HepG2 (cell line): ENCODE results near the gene C19orf33. TPM values are rescaled to one million over a fixed set of nuclear protein-coding genes. Genes with fewer than 3 reads are reported as not detected.

Source experiments
- CHD2 ChIP-seq: IDR thresholded peaks from 2 replicates; pipeline ENCODE4 v1.6.1; 2011; ENCODE audit warnings: low read depth, low read length, improper control_type of control experiment
- ERF ChIP-seq: IDR thresholded peaks from 2 replicates; pipeline ENCODE4 v1.6.1; 2018; ENCODE audit warnings: missing biosample characterization, missing genetic modification reagents
- HOXA9 ChIP-seq: sonication (generic); formaldehyde crosslinking; IDR thresholded peaks from 2 replicates; pipeline ENCODE4 v1.8.1; 2022; ENCODE audit warnings: missing genetic modification reagents, mild to moderate bottlenecking, moderate library complexity, borderline replicate concordance
- MYC ChIP-seq: sonication (generic); formaldehyde crosslinking; IDR thresholded peaks from 2 replicates; pipeline ENCODE4 v1.9.0; 2021; ENCODE audit warnings: missing genetic modification reagents, borderline replicate concordance
- PHF20 ChIP-seq: sonication (generic); formaldehyde crosslinking; IDR thresholded peaks from 2 replicates; pipeline ENCODE4 v1.5.0; 2020; ENCODE audit warnings: mild to moderate bottlenecking, missing genetic modification reagents
- YEATS2 ChIP-seq: sonication (generic); formaldehyde crosslinking; IDR thresholded peaks from 2 replicates; pipeline ENCODE4 v1.4.0; 2020; ENCODE audit warnings: missing genetic modification reagents, borderline replicate concordance
- ZC3H13 ChIP-seq: sonication (generic); formaldehyde crosslinking; IDR thresholded peaks from 2 replicates; pipeline ENCODE4 v1.8.1; 2023; ENCODE audit warnings: mild to moderate bottlenecking, missing genetic modification reagents, moderate library complexity
- ZNF460 ChIP-seq: sonication (generic); formaldehyde crosslinking; IDR thresholded peaks from 2 replicates; pipeline ENCODE4 v1.5.1; 2020; ENCODE audit warnings: missing genetic modification reagents, mild to moderate bottlenecking, borderline replicate concordance
- ZNF878 ChIP-seq: sonication (generic); formaldehyde crosslinking; IDR thresholded peaks from 2 replicates; pipeline ENCODE4 v1.8.1; 2023; ENCODE audit warnings: mild to moderate bottlenecking, missing genetic modification reagents, moderate library complexity
- polyA plus RNA-seq, 8 experiments: library from polyadenylated mRNA; depleted of rRNA in 3 of 8; stranded (reverse) in 7 of 8; unstranded in 1 of 8; fragments of >200 nt; fragmentation: Illumina TruSeq in 4 of 8; extraction: Trizol in 4 of 8; gene quantifications; 2 replicates each; pipeline versions ENCODE4 v1.2.1 to v1.2.3, GENCODE V29; 2011 to 2016; ENCODE audit warnings: low read depth in 4 of 8, missing spikeins in 1 of 8, mixed read lengths in 1 of 8; ENCODE audit not compliant: insufficient read depth in 1 of 8
- total RNA-seq, 5 experiments: library from RNA; depleted of rRNA; stranded (reverse); fragments of >200 nt; fragmentation: Illumina TruSeq; extraction: Trizol; gene quantifications; 2 replicates each; pipeline ENCODE4 v1.2.3, GENCODE V29; 2016; ENCODE audit warnings: low read depth in 1 of 5
- TF ChIP-seq, protein P1 (sequence below): IDR thresholded peaks from 2 replicates; pipeline ENCODE4 v1.6.1; 2018; ENCODE audit warnings: missing genetic modification reagents
- TF ChIP-seq, protein P2 (sequence below): sonication (generic); formaldehyde crosslinking; IDR thresholded peaks from 2 replicates; pipeline ENCODE4 v1.5.0; 2020; ENCODE audit warnings: mild to moderate bottlenecking, low read depth, missing genetic modification reagents, borderline replicate concordance
- TF ChIP-seq, protein P3 (sequence below): sonication (generic); formaldehyde crosslinking; IDR thresholded peaks from 2 replicates; pipeline ENCODE4 v1.5.0; 2020; ENCODE audit warnings: mild to moderate bottlenecking, missing genetic modification reagents, borderline replicate concordance
- TF ChIP-seq, protein P4 (sequence below): sonication (generic); formaldehyde crosslinking; conservative IDR thresholded peaks from 2 replicates; pipeline ENCODE4 v1.8.0; 2022; ENCODE audit warnings: mild to moderate bottlenecking, moderate library complexity, missing genetic modification reagents

The C19orf33 gene
- total and polyA plus RNA-seq, 2 of the 13 experiments (the other 11 are each of a cell fraction or from before 2014, with no cell fraction given): 2.5 to 3.3 TPM

DNA sequence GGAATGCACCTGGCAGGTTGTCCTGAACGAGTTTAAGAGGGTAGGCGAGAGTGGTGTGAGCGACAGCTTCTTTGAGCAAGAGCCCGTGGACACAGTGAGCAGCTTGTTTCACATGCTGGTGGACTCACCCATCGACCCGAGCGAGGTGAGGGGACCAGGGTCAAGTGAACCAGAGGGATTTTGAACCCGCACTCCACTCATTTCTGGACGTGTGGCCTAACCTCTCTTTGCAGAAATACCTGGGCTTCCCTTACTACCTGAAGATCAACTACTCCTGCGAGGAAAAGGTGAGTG, 33.3 kb downstream of the C19orf33 start (continued):
- TF ChIP-seq HOXA9: no peak
- TF ChIP-seq, protein P1, sequence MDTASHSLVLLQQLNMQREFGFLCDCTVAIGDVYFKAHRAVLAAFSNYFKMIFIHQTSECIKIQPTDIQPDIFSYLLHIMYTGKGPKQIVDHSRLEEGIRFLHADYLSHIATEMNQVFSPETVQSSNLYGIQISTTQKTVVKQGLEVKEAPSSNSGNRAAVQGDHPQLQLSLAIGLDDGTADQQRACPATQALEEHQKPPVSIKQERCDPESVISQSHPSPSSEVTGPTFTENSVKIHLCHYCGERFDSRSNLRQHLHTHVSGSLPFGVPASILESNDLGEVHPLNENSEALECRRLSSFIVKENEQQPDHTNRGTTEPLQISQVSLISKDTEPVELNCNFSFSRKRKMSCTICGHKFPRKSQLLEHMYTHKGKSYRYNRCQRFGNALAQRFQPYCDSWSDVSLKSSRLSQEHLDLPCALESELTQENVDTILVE (CRISPR knock-in tag): no peak
- TF ChIP-seq, protein P2, sequence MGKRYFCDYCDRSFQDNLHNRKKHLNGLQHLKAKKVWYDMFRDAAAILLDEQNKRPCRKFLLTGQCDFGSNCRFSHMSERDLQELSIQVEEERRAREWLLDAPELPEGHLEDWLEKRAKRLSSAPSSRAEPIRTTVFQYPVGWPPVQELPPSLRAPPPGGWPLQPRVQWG: no peak
- TF ChIP-seq, protein P3, sequence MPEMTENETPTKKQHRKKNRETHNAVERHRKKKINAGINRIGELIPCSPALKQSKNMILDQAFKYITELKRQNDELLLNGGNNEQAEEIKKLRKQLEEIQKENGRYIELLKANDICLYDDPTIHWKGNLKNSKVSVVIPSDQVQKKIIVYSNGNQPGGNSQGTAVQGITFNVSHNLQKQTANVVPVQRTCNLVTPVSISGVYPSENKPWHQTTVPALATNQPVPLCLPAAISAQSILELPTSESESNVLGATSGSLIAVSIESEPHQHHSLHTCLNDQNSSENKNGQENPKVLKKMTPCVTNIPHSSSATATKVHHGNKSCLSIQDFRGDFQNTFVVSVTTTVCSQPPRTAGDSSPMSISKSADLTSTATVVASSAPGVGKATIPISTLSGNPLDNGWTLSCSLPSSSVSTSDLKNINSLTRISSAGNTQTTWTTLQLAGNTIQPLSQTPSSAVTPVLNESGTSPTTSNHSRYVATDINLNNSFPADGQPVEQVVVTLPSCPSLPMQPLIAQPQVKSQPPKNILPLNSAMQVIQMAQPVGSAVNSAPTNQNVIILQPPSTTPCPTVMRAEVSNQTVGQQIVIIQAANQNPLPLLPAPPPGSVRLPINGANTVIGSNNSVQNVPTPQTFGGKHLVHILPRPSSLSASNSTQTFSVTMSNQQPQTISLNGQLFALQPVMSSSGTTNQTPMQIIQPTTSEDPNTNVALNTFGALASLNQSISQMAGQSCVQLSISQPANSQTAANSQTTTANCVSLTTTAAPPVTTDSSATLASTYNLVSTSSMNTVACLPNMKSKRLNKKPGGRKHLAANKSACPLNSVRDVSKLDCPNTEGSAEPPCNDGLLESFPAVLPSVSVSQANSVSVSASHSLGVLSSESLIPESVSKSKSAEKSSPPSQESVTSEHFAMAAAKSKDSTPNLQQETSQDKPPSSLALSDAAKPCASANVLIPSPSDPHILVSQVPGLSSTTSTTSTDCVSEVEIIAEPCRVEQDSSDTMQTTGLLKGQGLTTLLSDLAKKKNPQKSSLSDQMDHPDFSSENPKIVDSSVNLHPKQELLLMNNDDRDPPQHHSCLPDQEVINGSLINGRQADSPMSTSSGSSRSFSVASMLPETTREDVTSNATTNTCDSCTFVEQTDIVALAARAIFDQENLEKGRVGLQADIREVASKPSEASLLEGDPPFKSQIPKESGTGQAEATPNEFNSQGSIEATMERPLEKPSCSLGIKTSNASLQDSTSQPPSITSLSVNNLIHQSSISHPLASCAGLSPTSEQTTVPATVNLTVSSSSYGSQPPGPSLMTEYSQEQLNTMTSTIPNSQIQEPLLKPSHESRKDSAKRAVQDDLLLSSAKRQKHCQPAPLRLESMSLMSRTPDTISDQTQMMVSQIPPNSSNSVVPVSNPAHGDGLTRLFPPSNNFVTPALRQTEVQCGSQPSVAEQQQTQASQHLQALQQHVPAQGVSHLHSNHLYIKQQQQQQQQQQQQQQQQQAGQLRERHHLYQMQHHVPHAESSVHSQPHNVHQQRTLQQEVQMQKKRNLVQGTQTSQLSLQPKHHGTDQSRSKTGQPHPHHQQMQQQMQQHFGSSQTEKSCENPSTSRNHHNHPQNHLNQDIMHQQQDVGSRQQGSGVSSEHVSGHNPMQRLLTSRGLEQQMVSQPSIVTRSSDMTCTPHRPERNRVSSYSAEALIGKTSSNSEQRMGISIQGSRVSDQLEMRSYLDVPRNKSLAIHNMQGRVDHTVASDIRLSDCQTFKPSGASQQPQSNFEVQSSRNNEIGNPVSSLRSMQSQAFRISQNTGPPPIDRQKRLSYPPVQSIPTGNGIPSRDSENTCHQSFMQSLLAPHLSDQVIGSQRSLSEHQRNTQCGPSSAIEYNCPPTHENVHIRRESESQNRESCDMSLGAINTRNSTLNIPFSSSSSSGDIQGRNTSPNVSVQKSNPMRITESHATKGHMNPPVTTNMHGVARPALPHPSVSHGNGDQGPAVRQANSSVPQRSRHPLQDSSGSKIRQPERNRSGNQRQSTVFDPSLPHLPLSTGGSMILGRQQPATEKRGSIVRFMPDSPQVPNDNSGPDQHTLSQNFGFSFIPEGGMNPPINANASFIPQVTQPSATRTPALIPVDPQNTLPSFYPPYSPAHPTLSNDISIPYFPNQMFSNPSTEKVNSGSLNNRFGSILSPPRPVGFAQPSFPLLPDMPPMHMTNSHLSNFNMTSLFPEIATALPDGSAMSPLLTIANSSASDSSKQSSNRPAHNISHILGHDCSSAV (CRISPR knock-in tag): no peak
- peak; percentile 10; the same call in 1 of the 2 replicates for TF ChIP-seq YEATS2 (CRISPR knock-in tag)
- 0 out of 2 replicates have a peak, but pooled peaks have one; percentile 10 for TF ChIP-seq MYC (CRISPR knock-in tag)
- TF ChIP-seq PHF20 (CRISPR knock-in tag): no peak
- no peak for TF ChIP-seq ZC3H13 (CRISPR knock-in tag)
- no peak for TF ChIP-seq ZNF878
- no peak for TF ChIP-seq ZNF460 (CRISPR knock-in tag)
- TF ChIP-seq, protein P4, sequence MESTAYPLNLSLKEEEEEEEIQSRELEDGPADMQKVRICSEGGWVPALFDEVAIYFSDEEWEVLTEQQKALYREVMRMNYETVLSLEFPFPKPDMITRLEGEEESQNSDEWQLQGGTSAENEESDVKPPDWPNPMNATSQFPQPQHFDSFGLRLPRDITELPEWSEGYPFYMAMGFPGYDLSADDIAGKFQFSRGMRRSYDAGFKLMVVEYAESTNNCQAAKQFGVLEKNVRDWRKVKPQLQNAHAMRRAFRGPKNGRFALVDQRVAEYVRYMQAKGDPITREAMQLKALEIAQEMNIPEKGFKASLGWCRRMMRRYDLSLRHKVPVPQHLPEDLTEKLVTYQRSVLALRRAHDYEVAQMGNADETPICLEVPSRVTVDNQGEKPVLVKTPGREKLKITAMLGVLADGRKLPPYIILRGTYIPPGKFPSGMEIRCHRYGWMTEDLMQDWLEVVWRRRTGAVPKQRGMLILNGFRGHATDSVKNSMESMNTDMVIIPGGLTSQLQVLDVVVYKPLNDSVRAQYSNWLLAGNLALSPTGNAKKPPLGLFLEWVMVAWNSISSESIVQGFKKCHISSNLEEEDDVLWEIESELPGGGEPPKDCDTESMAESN (CRISPR knock-in tag): 0 out of 2 replicates have a peak, but pooled peaks have one; percentile 12
- TF ChIP-seq ERF (CRISPR knock-in tag): no peak; the same call in 1 of the 2 replicates
- no peak for TF ChIP-seq CHD2
